ENCODE measurements around the gene KCND3. TPM values are rescaled to one million over a fixed set of nuclear protein-coding genes. Genes with fewer than 3 reads are reported as not detected.

Gene KCND3
- total and polyA plus RNA-seq, 2 experiments from 2014 or later: 0.10 to 0.18 TPM

DNA sequence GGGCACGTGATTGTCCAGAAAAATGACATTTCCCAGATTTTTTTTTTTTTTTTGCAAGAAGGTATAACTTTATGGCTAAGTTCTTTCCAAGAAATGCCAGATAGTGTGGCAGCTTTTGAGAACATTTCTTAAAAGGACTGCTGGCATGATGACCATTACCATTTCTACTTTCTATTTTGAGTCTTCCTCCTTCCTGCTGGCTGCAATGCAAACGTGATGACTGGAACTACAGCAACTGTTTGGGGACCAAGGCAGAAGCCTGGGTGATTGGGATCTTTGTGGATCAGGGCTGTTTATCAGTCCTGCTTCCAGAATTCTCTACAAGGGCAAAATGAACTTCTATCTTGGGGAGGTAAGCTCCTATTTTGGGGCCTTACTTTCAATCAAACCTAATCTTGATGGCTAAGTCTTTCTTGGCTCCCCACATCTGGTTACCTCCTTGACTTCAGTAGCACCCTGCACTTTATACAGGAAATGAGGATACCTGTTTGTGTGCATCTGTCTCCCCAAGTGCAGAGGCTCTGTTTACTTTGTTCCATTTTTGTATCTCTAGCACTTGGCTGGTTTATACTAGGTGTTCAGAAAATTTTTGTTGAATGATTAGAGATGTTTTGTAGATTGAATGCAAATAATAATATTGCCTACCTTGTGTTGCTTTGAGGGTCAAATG is 237.4 kb downstream of the KCND3 start:
- Histone ChIP-seq H3K4me1 (ENCODE audit: insufficient read depth) (peaks cover 7% of the 10 kb centered on the region), H3K4me2 (no peak overlapping the region), H3K36me3 (ENCODE audit: insufficient read depth) (no peaks in the 10 kb centered on the region), H3F3A (replicated peaks; ENCODE audit: low read depth) (0 out of 2 replicates have a peak, but pooled peaks cover 3% of the 10 kb centered on the region), H3K27ac (ENCODE audit: low read depth) (no peak overlapping the region), H3K9me2 (ENCODE audit: insufficient read depth) (no peaks in the 10 kb centered on the region), H3K79me2 (replicated peaks; ENCODE audit: insufficient read depth) (peaks cover 12% of the 10 kb centered on the region), H3K4me3 (no peak overlapping the region), H3K27me3 (ENCODE audit: insufficient read depth) (no peaks in the 10 kb centered on the region), H2AFZ (no peak overlapping the region), H4K20me1 (replicated peaks; ENCODE audit: insufficient read depth) (no peaks in the 10 kb centered on the region)
- no peak for TF ChIP-seq EZH2 (IDR thresholded peaks at IDR 0.05; ENCODE audit: low read depth, unreplicated experiment)
- no peak for TF ChIP-seq ZNF114 (CRISPR knock-in tag; IDR thresholded peaks at IDR 0.05)
- TF ChIP-seq, protein P1, sequence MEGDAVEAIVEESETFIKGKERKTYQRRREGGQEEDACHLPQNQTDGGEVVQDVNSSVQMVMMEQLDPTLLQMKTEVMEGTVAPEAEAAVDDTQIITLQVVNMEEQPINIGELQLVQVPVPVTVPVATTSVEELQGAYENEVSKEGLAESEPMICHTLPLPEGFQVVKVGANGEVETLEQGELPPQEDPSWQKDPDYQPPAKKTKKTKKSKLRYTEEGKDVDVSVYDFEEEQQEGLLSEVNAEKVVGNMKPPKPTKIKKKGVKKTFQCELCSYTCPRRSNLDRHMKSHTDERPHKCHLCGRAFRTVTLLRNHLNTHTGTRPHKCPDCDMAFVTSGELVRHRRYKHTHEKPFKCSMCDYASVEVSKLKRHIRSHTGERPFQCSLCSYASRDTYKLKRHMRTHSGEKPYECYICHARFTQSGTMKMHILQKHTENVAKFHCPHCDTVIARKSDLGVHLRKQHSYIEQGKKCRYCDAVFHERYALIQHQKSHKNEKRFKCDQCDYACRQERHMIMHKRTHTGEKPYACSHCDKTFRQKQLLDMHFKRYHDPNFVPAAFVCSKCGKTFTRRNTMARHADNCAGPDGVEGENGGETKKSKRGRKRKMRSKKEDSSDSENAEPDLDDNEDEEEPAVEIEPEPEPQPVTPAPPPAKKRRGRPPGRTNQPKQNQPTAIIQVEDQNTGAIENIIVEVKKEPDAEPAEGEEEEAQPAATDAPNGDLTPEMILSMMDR (conservative IDR thresholded peaks at IDR 0.05; ENCODE audit: low read depth in 2 of 2): no peak
- TF ChIP-seq, protein P2, sequence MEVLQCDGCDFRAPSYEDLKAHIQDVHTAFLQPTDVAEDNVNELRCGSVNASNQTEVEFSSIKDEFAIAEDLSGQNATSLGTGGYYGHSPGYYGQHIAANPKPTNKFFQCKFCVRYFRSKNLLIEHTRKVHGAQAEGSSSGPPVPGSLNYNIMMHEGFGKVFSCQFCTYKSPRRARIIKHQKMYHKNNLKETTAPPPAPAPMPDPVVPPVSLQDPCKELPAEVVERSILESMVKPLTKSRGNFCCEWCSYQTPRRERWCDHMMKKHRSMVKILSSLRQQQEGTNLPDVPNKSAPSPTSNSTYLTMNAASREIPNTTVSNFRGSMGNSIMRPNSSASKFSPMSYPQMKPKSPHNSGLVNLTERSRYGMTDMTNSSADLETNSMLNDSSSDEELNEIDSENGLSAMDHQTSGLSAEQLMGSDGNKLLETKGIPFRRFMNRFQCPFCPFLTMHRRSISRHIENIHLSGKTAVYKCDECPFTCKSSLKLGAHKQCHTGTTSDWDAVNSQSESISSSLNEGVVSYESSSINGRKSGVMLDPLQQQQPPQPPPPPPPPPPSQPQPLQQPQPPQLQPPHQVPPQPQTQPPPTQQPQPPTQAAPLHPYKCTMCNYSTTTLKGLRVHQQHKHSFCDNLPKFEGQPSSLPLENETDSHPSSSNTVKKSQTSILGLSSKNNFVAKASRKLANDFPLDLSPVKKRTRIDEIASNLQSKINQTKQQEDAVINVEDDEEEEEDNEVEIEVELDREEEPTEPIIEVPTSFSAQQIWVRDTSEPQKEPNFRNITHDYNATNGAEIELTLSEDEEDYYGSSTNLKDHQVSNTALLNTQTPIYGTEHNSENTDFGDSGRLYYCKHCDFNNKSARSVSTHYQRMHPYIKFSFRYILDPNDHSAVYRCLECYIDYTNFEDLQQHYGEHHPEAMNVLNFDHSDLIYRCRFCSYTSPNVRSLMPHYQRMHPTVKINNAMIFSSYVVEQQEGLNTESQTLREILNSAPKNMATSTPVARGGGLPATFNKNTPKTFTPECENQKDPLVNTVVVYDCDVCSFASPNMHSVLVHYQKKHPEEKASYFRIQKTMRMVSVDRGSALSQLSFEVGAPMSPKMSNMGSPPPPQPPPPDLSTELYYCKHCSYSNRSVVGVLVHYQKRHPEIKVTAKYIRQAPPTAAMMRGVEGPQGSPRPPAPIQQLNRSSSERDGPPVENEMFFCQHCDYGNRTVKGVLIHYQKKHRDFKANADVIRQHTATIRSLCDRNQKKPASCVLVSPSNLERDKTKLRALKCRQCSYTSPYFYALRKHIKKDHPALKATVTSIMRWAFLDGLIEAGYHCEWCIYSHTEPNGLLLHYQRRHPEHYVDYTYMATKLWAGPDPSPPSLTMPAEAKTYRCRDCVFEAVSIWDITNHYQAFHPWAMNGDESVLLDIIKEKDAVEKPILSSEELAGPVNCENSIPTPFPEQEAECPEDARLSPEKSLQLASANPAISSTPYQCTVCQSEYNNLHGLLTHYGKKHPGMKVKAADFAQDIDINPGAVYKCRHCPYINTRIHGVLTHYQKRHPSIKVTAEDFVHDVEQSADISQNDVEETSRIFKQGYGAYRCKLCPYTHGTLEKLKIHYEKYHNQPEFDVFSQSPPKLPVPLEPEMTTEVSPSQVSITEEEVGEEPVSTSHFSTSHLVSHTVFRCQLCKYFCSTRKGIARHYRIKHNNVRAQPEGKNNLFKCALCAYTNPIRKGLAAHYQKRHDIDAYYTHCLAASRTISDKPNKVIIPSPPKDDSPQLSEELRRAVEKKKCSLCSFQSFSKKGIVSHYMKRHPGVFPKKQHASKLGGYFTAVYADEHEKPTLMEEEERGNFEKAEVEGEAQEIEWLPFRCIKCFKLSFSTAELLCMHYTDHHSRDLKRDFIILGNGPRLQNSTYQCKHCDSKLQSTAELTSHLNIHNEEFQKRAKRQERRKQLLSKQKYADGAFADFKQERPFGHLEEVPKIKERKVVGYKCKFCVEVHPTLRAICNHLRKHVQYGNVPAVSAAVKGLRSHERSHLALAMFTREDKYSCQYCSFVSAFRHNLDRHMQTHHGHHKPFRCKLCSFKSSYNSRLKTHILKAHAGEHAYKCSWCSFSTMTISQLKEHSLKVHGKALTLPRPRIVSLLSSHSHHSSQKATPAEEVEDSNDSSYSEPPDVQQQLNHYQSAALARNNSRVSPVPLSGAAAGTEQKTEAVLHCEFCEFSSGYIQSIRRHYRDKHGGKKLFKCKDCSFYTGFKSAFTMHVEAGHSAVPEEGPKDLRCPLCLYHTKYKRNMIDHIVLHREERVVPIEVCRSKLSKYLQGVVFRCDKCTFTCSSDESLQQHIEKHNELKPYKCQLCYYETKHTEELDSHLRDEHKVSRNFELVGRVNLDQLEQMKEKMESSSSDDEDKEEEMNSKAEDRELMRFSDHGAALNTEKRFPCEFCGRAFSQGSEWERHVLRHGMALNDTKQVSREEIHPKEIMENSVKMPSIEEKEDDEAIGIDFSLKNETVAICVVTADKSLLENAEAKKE (CRISPR knock-in tag; IDR thresholded peaks at IDR 0.05): no peak
- TF ChIP-seq POLR2AphosphoS5 (IDR thresholded peaks at IDR 0.05; ENCODE audit: low read depth): no peak
- TF ChIP-seq NANOG (IDR thresholded peaks at IDR 0.05; ENCODE audit: borderline replicate concordance): no peak
- TF ChIP-seq, protein P3, sequence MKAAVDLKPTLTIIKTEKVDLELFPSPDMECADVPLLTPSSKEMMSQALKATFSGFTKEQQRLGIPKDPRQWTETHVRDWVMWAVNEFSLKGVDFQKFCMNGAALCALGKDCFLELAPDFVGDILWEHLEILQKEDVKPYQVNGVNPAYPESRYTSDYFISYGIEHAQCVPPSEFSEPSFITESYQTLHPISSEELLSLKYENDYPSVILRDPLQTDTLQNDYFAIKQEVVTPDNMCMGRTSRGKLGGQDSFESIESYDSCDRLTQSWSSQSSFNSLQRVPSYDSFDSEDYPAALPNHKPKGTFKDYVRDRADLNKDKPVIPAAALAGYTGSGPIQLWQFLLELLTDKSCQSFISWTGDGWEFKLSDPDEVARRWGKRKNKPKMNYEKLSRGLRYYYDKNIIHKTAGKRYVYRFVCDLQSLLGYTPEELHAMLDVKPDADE (IDR thresholded peaks at IDR 0.05): no peak
- no peak for TF ChIP-seq ZNF331 (CRISPR knock-in tag; IDR thresholded peaks at IDR 0.05; ENCODE audit: low read depth)
- no peak for TF ChIP-seq EZH2phosphoT487 (IDR thresholded peaks at IDR 0.05; ENCODE audit: unreplicated experiment)
- TF ChIP-seq JUNB (IDR thresholded peaks at IDR 0.05; ENCODE audit: unreplicated experiment): no peak
- TF ChIP-seq, protein P4, sequence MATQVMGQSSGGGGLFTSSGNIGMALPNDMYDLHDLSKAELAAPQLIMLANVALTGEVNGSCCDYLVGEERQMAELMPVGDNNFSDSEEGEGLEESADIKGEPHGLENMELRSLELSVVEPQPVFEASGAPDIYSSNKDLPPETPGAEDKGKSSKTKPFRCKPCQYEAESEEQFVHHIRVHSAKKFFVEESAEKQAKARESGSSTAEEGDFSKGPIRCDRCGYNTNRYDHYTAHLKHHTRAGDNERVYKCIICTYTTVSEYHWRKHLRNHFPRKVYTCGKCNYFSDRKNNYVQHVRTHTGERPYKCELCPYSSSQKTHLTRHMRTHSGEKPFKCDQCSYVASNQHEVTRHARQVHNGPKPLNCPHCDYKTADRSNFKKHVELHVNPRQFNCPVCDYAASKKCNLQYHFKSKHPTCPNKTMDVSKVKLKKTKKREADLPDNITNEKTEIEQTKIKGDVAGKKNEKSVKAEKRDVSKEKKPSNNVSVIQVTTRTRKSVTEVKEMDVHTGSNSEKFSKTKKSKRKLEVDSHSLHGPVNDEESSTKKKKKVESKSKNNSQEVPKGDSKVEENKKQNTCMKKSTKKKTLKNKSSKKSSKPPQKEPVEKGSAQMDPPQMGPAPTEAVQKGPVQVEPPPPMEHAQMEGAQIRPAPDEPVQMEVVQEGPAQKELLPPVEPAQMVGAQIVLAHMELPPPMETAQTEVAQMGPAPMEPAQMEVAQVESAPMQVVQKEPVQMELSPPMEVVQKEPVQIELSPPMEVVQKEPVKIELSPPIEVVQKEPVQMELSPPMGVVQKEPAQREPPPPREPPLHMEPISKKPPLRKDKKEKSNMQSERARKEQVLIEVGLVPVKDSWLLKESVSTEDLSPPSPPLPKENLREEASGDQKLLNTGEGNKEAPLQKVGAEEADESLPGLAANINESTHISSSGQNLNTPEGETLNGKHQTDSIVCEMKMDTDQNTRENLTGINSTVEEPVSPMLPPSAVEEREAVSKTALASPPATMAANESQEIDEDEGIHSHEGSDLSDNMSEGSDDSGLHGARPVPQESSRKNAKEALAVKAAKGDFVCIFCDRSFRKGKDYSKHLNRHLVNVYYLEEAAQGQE (IDR thresholded peaks at IDR 0.05; ENCODE audit: unreplicated experiment): no peak
- TF ChIP-seq STAT1 (IDR thresholded peaks at IDR 0.05; ENCODE audit: unreplicated experiment): no peak
- TF ChIP-seq CREB1 (CRISPR knock-in tag; IDR thresholded peaks at IDR 0.05; ENCODE audit: low read depth): no peak
- Mint-ChIP-seq H3K27me3 (ENCODE audit: insufficient read depth, low read depth, poor library complexity) (peaks cover 19% of the 10 kb centered on the region), H3K27ac (no peak overlapping the region), H3K4me3 (no peak overlapping the region), H3K9me3 (peaks cover 4% of the 10 kb centered on the region; the same call in 1 of the 3 replicates), H3K4me1 (peaks cover 30% of the 10 kb centered on the region), H3K36me3 (ENCODE audit: low read depth) (peaks cover 7% of the 10 kb centered on the region)
- DNase-seq (ENCODE audit: low spot score) (no peak), ATAC-seq (no peak)
